SK-N-SH (cell line): ENCODE data around the gene TMEM106B.

Experiments
- EP300 ChIP-seq, 2 experiments: IDR thresholded peaks; 2 replicates each; pipeline versions ENCODE4 v1.4.0 to v1.6.1; 2012; ENCODE audit warnings: borderline replicate concordance in 1 of 2, low read depth in 1 of 2, low read length in 1 of 2
- POLR2AphosphoS5 ChIP-seq: IDR thresholded peaks from 2 replicates; pipeline ENCODE4 v1.6.1; 2012; ENCODE audit warnings: low read depth, low read length
- TF ChIP-seq, protein P1 (sequence below): fragments of 200-600 bp; sonication (generic); IDR thresholded peaks from 2 replicates; pipeline ENCODE4 v1.6.1; 2017; ENCODE audit warnings: antibody characterized with exemption, mild to moderate bottlenecking, moderate library complexity

DNA sequence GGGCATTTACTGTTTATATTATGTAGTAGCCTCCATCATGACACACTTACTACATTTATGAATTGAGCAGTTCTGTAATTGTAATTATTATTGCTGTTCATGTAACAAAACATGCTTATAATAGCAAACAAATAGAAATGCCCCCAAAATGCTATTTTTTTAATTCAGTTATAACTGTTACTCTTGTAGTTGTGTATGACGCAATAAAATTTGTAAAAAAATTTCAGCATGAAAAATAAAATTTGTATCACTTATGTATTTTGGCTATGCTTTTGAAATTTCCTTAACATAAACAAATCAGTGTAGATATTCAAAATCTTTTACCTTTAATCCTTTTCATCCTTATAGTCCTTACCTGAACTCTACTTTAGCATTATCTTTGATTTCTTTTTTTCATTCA, 25.9 kb downstream of the TMEM106B start:
- no peak for TF ChIP-seq EP300 (IDR thresholded peaks at IDR 0.05; ENCODE audit: borderline replicate concordance in 1 of 2, low read depth in 1 of 2, low read length in 1 of 2)
- TF ChIP-seq, protein P1, sequence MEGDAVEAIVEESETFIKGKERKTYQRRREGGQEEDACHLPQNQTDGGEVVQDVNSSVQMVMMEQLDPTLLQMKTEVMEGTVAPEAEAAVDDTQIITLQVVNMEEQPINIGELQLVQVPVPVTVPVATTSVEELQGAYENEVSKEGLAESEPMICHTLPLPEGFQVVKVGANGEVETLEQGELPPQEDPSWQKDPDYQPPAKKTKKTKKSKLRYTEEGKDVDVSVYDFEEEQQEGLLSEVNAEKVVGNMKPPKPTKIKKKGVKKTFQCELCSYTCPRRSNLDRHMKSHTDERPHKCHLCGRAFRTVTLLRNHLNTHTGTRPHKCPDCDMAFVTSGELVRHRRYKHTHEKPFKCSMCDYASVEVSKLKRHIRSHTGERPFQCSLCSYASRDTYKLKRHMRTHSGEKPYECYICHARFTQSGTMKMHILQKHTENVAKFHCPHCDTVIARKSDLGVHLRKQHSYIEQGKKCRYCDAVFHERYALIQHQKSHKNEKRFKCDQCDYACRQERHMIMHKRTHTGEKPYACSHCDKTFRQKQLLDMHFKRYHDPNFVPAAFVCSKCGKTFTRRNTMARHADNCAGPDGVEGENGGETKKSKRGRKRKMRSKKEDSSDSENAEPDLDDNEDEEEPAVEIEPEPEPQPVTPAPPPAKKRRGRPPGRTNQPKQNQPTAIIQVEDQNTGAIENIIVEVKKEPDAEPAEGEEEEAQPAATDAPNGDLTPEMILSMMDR, result no peak
- TF ChIP-seq POLR2AphosphoS5, result no peak
